HG02623 (cell line): ENCODE results near the gene IQSEC3.
"Not testable (repeated sequence)": the region's sequence is repeated elsewhere in the genome, so short reads cannot be mapped to it uniquely, and the experiment has no call there.

Experiments used
- ATAC-seq: cut with Tn5 transposase; IDR thresholded peaks from one replicate; pipeline ENCODE4 v1.9.1; 2021; ENCODE audit warnings: moderate library complexity; ENCODE audit not compliant: unreplicated experiment

The IQSEC3 gene

GRCh38 chr12:66428-66781 is at the start of gene IQSEC3:
Gene IQSEC3, plus strand, starts transcription at chr12:66767. Its CDS starts 116 bp downstream, at chr12:66883.
- ATAC-seq, result not testable (repeated sequence)

DNA sequence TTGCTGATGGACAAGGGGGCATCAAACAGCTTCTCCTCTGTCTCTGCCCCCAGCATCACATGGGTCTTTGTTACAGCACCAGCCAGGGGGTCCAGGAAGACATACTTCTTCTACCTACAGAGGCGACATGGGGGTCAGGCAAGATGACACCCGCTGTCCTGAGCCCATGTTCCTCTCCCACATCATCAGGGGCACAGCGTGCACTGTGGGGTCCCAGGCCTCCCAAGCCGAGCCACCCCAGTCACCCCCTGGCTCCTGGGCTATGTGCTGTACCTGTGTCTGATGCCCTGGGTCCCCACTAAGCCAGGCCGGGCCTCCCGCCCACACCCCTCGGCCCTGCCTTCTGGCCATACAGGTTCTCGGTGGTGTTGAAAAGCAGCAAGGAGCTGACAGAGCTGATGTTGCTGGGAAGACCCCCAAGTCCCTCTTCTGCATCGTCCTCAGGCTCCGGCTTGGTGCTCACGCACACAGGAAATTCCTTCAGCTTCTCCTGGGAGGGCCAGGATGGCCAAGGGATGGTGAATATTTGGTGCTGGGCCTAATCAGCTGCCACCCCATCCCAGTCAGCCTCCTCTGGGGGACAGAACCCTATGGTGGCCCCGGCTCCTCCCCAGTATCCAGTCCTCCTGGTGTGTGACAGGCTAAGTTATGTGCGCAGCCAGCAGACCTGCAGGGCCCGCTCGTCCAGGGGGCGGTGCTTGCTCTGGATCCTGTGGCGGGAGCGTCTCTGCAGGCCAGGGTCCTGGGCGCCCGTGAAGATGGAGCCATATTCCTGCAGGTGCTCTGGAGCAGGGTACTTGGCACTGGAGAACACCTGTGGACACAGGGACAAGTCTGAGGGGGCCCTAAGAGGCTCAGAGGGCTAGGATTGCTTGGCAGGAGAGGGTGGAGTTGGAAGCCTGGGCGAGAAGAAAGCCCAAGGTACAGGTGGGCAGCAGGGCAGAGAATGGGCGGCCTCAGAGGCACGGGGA is 48.9 kb upstream of the IQSEC3 start:
- not testable (repeated sequence) for ATAC-seq

DNA sequence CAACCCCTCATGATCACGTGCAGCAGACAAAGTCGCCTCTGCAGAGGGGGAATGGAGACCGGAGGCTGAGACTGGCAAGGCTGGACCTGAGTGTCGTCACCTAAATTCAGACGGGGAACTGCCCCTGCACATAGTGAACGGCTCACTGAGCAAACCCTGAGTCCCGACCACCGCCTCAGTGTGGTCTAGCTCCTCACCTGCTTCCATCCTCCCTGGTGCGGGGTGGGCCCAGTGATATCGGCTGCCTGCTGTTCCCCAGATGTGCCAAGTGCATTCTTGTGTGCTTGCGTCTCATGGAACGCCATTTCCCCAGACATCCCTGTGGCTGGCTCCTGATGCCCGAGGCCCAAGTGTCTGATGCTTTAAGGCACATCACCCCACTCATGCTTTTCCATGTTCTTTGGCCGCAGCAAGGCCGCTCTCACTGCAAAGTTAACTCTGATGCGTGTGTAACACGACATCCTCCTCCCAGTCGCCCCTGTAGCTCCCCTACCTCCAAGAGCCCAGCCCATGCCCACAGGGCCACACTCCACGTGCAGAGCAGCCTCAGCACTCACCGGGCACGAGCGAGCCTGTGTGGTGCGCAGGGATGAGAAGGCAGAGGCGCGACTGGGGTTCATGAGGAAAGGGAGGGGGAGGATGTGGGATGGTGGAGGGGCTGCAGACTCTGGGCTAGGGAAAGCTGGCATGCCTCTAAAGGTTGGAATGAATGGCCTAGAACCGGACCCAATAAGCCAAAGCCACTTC is 47.6 kb upstream of the IQSEC3 start:
- ATAC-seq, result not testable (repeated sequence)

- not testable (repeated sequence) for ATAC-seq
Observed at GRCh38 chr12:19906-20305, 46.7 kb upstream of the IQSEC3 start.

GRCh38 chr12:20757-21156 is 45.8 kb upstream of the IQSEC3 start:
- ATAC-seq, result no peak

GRCh38 chr12:21301-22189 is 45.0 kb upstream of the IQSEC3 start:
- no peak for ATAC-seq

GRCh38 chr12:22190-22529 is 44.4 kb upstream of the IQSEC3 start:
- ATAC-seq, result no peak

DNA sequence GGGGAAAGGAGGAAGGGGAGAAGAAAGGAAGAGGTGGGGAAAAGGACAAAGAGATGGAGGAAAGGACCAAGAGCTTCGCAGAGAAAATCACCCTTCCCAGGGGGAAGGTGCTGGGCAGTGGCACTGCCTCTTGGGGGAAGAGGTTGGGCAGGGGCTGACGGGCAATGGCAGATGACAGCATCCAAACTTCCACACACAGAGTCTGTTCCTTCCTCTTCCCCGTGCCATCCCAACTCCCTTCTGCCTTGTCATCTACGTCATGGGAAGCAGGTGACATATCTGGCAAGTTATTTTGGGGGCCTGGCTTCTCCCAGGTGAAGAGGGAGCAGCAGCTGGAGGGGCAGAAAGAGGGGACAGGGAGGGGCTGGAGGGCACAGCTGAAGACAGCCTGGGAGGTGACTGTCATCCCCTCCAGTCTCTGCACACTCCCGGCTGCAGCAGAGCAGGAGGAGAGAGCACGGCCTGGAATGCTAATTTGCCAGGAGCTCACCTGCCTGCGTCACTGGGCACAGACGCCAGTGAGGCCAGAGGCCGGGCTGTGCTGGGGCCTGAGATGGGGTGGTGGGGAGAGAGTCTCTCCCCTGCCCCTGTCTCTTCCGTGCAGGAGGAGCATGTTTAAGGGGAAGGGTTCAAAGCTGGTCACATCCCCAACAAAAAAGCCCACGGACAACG is 43.9 kb upstream of the IQSEC3 start:
- no peak for ATAC-seq

DNA sequence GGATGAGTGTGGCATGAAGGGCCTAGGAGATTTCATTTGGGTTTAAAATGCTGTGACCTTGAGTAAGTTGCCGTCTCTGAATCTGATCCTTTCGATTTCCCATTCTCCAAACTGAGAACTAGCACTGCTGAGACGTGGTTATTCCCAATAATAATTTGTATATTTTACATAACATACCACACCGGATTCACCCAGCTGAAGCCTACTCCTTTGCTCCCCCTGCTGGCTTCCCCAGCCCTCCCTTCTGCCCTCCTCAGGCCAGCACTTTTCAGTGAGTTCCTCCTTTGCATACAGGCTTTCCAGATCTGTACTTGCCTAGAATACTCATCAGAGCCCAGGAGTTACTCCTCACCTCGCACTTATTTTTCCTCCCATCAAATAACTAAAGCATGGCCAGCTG is 38.7 kb upstream of the IQSEC3 start:
- not testable (repeated sequence) for ATAC-seq

DNA sequence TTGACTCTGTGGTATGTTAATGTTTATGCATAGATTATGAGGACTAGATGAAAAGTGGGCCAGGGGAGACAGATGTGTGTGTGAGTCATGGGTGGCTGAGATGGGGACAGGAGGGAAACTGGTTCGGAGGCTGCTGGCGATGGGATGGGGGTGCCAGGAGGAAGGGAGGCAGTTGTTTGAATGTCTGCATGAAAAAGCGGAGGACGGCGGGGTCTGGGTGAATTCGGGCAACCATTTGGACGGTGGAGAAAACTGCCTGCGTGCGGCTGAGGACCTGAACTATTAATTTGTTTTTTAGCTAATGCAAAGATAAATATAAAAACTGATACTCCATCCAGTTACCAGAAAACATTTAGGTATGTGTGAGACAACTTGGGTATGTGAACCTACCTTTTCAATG is 27.8 kb upstream of the IQSEC3 start:
- not testable (repeated sequence) for ATAC-seq

- not testable (repeated sequence) for ATAC-seq
Observed at GRCh38 chr12:39555-40265, 26.9 kb upstream of the IQSEC3 start.

DNA sequence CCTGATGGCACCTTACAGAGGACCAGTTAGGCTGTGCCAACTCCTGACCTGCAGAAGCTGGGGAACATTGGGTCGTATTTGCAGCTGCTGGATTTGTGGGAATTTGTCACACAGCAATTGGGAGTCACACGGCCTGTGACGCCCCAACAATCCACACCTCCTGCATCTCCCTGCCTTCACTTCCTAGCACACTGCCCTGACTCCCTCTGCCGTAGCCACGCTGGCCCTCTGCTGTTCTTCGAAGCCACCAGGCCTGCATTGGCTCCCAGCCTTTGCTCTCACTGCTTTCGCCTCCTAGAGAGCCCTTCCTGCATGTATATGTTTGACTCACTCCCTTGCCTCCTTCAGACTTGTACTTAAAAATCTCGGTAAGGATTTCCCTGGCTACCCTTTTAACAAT is 22.2 kb upstream of the IQSEC3 start:
- ATAC-seq, result not testable (repeated sequence)

DNA sequence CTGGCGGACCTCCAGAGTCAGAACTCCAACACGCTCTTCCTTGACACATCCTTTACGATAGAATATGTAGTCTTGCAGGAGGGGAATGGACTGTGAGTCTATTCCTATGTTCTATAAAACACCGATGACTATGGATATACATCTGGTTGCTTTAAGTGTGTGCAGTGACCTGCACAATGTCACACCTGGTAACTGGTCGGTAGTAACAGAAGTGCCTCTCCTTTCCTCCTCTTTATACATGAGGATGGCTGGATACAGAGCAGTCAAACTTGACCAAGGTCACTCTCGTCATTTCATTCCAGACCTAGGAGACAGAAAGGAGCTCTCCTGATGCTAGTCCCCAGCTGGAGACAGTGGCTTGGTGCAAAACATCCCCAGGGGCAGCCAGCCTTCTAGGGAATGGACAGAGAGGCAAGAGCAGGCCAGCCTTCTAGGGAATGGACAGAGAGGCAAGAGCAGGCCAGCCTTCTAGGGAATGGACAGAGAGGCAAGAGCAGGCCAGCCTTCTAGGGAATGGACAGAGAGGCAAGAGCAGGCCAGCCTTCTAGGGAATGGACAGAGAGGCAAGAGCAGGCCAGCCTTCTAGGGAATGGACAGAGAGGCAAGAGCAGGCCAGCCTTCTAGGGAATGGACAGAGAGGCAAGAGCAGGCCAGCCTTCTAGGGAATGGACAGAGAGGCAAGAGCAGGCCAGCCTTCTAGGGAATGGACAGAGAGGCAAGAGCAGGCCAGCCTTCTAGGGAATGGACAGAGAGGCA is 21.2 kb upstream of the IQSEC3 start:
- ATAC-seq, result not testable (repeated sequence)

- ATAC-seq, result not testable (repeated sequence)
Observed at GRCh38 chr12:45991-46358, 20.6 kb upstream of the IQSEC3 start.

GRCh38 chr12:46542-46941 is 20.0 kb upstream of the IQSEC3 start:
- ATAC-seq, result not testable (repeated sequence)

DNA sequence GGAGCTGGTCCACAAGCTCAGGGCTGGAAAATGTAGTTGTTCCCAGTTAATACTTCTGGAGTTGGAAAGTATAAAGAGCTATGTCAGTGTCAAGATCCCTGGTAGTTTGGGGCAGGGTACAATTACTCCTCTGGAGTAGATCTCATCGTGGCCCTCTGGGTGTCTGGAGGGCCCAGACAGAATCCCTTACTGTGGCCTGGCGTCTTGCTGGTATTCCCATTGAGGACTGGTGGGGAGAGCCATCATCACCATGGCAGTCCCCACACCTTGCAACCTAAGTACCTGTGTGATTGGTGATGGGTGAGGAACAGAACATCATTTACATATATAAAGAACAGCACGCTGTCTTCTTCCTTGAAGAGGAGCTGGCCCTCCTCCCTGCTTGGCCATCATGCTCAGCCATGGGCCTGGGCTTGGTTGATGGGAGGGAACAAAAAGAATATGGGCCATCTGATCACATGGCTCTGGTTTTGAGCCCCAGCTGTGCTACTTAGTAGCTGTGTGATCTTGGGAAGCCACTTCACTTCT is 18.8 kb upstream of the IQSEC3 start:
- ATAC-seq, result not testable (repeated sequence)

- not testable (repeated sequence) for ATAC-seq
Observed at GRCh38 chr12:49149-49548, 17.4 kb upstream of the IQSEC3 start.

- not testable (repeated sequence) for ATAC-seq
Observed at GRCh38 chr12:51087-51486, 15.5 kb upstream of the IQSEC3 start.

DNA sequence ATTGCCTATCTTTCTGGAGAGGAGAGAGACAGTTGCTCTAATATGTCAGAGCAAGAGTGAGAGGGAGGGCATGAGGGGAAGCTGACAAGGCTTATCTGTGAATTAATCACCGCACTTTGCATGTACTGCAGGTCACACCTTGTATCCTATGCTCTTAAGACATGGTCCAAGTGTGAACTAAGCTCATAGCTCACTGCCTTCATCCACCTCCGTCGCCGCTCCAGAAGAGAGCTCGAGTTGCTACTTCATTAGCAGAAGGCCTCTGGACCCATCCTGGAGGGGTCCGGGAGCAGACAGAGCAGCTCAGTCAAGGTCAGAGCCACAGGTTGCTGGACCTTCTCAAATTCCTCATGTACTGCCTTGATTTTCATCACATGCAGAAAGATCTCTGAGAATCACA is 14.6 kb upstream of the IQSEC3 start:
- ATAC-seq, result not testable (repeated sequence)
